GM19023 (cell line): ENCODE measurements around the gene ZNF311.
A peak's percentile ranks its signal among the peaks of the same experiment; 100 is the strongest.
"Not testable (repeated sequence)": the region's sequence is repeated elsewhere in the genome, so short reads cannot be mapped to it uniquely, and the experiment has no call there.

Source experiments
- ATAC-seq: cut with Tn5 transposase; IDR thresholded peaks from one replicate; pipeline ENCODE4 v1.9.1; 2021; ENCODE audit warnings: mild to moderate bottlenecking, moderate library complexity; ENCODE audit not compliant: unreplicated experiment

The ZNF311 gene

DNA sequence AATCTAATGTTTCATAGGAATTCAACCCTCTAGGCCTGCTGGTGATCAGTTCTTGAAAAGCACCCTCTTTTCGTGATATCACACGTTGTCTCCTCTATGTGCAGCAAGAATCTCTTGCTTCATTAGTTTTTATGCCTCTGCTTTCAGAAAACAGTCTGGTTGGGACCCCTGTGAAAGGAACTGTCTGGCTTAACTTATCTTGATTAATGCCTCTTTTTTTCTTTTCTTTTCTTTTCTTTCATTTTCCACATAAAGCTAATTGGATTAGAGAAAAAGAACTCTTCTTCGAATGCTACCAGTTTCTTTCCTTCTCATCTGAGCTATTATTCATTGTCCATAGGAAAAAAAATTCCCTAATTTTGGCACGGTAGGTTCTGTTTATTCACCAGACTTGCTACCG, 21.3 kb downstream of the ZNF311 start:
- ATAC-seq, result no peak

DNA sequence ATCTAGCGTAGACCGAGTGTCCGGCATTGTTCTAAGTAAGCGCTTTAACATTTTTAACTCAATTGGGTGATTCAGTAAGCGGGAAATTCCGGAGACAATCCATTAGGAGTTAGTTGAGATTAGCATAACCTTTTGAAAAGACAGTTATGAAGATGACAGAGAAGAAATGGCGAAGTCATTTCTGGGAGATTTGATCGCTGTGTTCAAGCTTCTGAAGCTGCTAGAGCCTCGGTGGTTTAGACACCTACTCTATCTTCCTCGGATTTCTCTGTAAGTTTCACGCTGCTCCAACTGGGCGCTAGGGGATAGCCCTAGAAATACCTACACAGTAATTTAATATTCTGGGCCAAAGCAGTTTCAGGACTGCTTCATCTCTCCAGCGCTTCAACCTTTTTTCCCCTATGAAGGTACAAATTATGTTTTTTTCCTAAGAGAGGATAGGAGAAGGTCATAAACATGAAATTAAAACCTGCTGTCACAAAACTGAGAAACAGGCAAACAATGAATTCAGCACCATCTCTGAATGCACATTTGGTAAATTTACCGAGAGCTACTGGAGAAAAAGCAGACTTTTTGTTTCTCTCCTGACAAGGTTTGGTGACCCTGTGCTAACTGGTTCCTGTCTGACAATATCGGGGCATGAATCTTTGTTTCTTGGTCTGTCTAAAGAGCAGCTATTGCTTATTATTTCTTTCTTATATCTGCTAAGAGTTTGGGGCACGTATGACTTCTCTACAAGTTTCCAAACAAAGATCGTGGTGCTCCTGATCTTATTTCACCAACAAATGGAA, 22.4 kb downstream of the ZNF311 start:
- ATAC-seq, result no peak

GRCh38 chr6:28981833-28982475, 23.2 kb downstream of the ZNF311 start:
- peak; percentile 42 for ATAC-seq

DNA sequence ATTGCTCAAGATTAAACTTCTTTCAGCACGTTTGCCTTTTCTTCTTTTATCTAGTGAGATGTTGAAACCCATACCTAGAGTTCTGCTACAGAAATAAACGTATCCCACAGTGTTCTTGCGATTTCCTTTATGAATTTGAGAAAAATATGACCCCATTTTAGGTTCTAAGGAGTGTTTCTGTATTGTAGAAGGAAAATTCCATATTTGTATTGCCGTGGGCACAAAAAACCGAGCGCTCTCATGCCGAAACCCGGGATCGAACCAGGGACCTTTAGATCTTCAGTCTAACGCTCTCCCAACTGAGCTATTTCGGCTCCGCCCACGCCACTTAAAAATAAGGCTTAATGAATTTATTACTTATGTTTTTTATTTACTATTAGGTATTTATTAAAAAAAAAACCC, 23.7 kb downstream of the ZNF311 start:
- no peak for ATAC-seq

DNA sequence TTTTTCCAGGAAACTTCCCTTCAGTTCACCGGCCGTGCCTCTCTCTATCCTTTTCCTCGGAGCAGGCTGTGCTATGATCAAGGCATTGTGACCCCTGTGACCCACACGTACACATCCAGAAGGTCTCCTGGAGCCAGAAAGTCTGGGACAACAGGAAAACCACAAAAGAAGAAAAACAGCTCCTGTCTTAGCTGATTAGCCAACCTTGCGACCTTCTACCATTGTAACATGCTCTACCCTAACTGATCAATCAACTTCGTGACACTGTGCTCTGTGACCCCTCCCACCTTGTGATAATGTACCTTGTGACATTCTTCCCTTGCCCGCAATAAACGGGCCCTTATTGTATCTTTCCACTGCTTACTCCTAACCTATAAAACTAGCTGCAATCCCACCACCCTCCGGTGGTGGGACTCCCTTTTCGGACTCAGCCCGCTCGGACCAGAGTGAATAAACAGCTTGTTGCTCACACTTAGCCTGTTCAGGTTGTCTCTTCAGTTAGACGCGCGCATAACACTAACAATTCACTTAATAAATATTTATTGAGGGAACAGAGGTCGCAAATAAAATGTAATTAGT, 24.2 kb downstream of the ZNF311 start:
- ATAC-seq, result no peak

DNA sequence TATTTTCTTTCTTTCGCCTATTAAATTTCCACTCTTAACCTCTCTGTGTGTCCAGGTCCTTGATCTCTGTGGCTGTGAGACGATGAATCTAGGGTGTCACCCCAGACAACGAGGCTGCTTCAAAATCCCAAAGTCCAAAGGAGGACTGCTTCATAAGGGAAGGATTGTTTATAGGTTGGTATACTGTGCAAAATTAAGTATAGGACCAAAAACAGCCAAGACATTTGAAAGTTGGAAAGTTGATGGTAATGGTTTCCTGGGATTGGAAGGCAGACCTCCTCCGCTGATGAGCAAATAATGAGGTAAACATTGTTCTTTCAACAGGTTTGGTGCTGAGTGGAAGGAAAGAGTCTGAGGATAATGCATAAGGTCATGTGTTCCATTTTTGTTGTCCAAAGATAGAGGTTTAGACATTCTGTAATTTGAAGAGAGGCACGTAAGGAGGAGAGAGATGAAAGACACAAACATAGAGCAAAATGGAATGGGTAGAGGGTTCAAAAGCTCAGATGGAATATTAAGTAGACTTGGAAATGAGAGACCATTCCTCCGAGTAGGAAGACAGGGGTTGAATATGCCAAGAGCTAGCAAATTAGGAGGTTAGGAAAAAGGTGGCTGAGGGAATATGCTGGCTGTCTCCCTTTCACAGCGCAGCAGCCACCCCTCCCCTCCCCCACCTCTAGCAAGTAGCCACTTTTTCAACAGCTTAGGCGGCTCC, 24.8 kb downstream of the ZNF311 start:
- ATAC-seq, result no peak

DNA sequence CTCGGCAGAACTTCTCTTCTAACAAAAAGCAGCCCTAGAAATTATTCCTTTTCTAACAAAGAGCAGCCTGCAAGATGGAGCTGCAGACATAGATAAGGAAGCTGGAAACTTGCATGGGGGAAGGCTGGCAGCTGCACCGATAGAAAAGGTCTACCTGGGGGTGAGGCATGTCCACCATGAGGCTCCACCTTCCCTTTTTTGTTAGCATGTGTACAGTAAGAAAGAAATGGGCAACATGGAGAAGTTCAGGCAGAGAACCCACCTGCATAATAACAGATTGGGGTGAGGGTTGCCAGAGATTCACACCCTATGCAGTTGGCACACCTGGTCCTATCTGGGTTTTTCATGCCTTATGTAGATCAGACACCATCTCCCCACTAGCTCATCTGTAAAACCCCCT, 25.4 kb downstream of the ZNF311 start:
- ATAC-seq, result no peak

DNA sequence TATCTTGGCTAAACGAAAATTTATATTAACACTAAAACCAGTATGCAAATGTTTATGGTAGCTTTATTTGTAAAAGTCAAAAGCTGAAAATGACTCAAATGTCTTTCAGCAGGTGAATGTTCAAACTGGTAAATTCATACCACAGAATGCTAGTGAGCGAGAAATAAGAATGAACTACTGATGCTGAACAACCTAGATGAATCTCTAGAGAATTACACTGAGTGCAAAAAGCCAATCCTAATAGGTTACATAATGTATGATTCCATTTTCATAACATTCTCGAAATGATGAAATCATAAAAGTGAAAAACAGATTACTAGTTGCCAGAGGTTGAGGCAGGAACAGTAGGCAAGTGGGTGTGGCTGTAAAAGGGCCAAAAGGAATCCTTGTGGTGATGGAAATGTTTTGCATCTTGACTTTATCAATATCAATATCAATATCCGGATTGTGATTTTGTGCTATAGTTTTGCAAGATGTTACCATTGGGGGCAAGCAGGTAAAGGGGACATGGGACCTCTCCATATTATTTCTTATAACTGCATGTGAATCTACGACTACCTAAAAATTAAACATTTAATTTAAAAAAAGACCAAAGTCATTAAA, 26.1 kb downstream of the ZNF311 start:
- no peak for ATAC-seq

- ATAC-seq, result no peak
These were observed 27.0 kb downstream of the ZNF311 start for GRCh38 chr6:28978133-28978491.

DNA sequence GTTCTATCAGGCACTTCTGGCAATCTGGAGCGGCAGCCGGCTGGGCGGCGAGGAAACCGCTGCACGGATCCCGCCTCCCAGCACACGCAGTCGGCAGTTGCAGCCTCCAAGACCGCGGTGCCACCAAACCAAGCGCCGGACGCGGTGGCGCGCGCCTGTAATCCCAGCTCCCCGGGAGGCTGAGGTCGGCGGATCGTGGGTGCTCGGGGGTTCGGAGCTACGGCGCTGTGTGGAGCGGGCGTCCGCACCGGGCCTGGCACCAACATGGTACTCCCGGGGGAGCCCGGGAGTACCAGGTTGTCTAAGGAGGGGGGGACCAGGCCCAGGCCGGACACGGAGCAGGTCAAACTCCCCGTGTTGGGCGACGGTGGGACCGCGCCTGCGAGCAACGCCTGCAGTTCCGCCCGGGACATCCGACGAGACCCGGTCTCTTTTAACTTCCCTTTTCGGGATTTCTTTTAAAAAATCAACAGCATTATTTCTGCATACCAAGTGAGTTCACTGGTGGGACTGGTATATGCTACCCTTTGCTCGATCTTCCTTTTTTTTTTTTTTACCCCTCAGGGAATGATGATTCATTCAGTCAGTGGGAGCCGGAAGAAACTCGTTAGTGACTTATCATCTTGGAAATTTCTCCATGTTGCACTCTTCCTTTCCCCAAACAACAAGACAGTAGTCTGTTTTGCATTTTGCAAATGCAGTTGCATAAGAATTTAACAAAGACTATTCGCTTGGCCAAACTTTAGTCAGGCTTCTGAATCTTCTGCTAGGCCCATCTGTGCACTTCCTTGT, 27.6 kb downstream of the ZNF311 start:
- no peak for ATAC-seq

- ATAC-seq, result no peak
These were observed 28.4 kb downstream of the ZNF311 start for GRCh38 chr6:28976677-28977076.

DNA sequence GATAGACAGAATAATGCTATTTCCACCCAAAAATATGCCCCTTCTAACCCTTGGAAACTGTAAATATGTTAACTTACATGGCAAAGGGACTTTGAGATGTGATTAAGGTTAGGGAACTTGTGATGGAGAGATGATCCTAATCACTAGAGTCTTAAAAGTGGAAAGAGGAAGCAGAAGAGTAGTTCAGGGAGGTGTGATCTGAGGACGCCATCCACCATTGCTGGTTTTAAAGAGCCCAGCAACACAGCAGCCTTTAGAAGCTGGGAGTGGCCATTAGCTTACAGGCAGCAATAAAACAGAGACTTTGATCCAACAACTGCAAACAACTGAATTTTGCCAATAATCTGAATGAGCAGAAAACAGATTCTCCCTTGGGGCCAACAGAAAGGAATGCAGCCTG, 30.6 kb downstream of the ZNF311 start:
- no peak for ATAC-seq

DNA sequence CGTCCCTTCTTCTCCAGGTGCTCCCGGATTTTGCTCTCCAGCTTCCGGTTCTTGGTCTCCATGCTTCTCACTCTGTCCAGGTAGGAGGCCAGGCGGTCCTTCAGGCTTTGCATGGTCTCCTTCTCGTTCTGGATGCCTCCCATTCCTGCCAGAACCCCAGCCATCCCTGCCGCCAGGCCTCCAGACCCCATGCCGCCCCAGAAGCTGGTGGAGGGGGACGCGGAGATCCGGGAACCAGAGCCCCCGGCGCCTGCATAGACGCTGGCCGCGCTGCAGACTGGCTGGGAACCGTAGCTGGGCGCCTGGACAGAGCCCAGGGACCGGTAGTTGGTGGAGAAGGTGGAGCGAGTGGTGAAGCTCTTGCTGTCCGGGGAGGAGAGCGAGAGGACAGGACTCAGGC, 35.1 kb downstream of the ZNF311 start:
- ATAC-seq, result not testable (repeated sequence)

- no peak for ATAC-seq
These were observed 36.0 kb downstream of the ZNF311 start for GRCh38 chr6:28969129-28969528.

DNA sequence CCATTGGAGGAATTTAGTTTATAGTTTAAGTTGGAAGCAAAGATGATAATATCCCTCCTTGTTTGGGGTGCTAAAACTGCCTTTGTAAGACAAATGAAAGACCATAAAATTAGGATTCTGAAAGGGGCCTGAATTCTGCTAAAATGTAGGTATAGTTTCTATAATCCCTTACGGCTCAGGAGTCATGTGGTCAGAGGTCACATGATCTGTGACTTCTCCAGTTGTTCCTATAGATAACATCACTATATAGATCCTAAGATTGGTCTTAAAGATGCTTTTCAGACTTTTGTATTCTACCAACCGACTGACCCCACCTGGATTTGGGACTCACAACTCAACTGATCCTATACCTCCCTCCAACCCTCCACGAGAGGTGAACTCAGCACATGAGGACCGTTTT, 36.6 kb downstream of the ZNF311 start:
- ATAC-seq, result no peak

DNA sequence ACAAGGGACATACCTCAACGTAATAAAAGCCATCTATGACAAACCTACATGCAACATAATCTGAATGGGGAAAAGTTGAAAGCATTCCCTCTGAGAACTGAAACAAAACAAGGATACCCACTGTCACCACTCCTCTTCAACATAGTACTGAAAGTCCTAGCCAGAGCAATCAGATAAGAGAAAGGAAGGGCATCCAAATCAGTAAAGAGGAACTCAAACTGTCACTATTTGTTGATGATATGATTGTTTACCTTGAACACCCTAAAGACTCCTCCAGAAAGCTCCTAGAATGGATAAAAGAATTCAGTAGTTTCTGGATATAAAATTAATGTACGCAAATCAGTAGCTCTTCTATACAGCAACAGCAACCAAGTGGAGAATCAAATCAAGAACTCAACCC, 39.4 kb downstream of the ZNF311 start:
- no peak for ATAC-seq

DNA sequence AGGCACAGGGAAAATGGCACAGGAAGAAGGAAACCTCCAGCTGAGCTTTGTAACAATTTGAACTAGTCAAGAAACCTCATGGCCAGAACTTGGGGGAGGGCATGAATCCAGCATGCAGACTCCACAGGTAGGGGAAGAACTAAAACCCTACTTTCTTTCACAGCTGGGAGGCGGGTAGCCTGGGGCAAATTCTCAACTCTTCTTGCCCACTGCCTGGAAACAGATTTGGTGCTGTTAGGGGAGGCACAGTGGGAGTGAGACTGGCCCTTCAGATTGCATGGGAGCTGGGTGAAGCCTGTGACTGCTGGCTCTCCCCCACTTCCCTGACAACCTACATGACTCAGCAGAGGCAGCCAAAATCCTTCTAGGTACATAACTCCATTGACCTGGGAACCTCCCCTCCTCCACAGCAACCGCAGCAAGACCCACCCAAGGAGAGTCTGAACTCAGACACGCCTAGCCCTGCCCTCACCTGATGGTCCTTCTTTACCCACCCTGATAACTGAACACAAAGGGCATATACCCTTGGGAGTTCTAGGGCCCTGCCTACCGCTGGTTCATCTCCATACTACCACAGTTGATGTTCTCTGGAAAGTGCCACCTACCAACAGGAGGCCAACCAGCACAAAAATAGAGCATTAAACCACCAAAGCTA, 44.1 kb downstream of the ZNF311 start:
- no peak for ATAC-seq

DNA sequence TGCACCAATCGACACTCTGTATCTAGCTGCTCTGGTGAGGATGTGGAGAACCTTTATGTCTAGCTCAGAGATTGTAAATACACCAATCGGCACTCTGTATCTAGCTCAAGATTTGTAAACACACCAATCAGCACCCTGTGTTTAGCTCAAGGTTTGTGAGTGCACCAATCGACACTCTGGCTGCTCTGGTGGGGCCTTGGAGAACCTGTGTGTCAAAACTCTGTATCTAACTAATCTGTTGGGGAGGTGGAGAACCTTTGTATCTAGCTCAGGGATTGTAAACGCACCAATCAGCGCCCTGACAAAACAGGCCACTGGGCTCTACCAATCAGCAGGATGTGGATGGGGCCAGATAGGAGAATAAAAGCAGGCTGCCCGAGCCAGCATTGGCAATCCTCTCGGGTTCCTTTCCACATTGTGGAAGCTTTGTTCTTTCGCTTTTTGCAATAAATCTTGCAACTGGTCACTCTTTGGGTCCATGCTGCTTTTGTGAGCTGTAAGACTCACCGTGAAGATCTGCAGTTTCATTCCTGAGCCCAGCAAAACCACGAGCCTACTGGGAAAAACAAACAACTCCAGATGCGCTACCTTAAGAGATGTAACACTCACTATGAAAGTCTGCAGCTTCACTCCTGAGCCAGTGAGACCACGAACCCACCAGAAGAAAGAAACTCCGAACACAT, 46.4 kb downstream of the ZNF311 start:
- ATAC-seq, result not testable (repeated sequence)

DNA sequence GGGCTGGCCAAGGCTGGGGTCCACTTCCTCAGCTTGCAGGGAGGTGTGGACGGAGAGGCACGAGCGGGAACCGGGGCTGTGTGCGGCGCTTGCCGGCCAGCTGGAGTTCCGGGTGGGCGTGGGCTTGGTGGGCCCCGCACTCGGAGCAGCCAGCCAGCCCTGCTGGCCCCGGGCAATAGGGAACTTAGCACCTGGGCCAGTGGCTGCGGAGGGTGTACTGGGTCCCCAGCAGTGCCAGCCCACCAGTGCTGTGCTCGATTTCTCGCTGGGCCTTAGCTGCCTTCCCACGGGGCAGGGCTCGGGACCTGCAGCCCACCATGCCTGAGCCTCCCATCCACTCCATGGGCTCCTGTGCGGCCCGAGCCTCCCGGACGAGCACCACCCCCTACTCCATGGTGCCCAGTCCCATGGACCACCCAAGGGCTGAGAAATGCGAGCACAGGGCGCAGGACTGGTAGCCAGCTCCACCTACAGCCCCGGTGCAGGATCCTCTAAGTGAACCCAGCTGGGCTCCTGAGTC, 47.3 kb downstream of the ZNF311 start:
- ATAC-seq, result not testable (repeated sequence)
